NCI-H1436 treated with DMSO at 0.1 percent for 48 hours (cell line): ENCODE measurements around the gene USF2.

ENCODE experiments used
- DNase-seq: peaks from one replicate; lab custom pipeline; 2025; lab: John Stamatoyannopoulos, UW

Gene USF2

DNA sequence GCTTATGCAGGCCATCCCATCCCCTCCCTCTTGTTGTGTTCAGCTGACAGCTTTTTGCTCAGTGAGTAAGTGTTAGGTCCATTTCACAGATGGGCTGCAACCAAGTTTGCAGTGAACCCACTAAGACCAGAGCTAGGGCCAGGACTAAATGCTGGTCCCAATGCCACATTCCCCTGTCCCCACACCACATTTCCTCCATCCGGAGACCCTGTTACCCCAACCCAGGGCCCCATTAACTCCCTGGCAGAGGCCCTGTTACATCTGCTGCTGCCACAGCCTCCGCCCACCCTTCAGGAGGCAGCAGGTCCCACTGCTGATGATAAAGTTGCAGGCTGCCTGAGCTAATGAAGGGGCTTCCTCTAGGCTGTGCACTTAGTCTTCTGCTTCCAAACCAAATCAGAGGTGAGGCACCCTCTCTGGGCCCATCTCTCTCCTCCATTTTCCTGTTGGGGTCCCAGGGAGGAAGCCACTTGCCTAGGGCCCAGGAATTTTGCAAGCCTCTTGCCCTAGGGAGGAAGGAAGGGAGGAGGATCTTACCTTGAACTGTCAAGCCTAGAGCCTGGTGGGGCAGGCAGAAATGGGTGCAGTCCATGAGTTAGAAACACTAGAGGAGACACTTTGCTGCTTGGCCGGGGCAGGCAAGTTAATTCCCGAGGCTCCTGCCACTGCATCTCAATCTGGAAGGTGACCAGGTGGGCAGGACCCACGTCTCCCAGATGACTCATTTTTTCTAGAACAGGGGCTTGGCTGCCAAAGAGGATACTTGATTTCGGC is 3.4 kb upstream of the USF2 start:
- DNase-seq = no peak

DNA sequence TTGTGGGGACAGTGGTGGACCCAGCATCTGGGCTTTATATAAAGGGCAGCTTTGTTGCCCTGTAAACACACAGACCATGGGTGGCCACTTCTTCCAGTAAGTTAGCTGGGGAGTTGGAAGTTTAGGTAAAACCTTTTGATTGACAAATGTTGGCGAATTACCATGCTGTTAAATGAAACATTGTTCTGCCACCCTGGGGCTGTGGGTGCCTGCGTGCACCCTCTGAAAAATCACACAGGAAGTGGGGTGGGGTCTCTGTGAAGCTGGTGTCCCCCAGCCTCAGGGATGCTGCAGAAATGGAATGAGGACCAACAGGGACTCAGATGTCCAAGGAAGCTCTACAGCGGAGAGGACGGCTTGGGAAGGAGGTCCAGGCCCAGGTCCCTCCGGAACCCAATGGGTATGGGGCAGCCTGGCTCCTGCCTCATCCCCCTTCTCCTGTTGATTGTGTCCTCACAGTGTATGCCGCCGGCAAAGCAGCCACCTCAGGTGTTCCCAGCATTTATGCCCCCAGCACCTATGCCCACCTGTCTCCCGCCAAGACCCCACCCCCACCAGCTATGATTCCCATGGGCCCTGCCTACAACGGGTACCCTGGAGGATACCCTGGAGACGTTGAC is 2.8 kb upstream of the USF2 start:
- no peak for DNase-seq

DNA sequence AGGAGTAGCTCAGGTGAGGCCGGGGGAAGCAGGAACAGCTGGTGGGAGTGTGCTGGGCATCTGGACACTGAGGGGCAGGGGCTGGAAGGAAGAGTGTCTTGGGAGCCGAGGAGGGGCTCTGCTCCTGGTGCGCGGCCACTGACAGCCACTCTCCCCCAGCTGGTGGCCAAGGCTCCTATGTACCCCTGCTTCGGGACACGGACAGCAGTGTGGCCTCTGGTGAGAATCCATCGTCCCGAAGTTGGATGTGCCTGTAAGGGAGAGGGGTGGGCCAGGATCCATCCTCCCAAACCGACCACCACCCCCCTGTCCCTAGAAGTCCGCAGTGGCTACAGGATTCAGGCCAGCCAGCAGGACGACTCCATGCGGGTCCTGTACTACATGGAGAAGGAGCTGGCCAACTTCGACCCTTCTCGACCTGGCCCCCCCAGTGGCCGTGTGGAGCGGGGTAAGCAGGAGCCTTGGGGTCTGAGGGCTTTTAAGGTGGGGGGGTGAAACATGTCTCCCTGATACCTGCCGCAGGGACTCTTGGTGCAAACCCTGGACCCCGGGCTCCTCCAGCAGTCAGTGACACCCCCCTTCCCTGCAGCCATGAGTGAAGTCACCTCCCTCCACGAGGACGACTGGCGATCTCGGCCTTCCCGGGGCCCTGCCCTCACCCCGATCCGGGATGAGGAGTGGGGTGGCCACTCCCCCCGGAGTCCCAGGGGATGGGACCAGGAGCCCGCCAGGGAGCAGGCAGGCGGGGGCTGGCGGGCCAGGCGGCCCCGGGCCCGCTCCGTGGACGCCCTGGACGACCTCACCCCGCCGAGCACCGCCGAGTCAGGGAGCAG is 2.0 kb upstream of the USF2 start:
- no peak for DNase-seq

DNA sequence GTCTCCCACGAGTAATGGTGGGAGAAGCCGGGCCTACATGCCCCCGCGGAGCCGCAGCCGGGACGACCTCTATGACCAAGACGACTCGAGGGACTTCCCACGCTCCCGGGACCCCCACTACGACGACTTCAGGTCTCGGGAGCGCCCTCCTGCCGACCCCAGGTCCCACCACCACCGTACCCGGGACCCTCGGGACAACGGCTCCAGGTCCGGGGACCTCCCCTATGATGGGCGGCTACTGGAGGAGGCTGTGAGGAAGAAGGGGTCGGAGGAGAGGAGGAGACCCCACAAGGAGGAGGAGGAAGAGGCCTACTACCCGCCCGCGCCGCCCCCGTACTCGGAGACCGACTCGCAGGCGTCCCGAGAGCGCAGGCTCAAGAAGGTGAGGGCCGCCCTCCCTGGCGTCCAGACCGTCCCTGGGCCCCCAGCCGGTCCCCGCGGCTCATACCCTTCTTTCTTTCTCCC is 1.4 kb upstream of the USF2 start:
- DNase-seq = no peak

DNA sequence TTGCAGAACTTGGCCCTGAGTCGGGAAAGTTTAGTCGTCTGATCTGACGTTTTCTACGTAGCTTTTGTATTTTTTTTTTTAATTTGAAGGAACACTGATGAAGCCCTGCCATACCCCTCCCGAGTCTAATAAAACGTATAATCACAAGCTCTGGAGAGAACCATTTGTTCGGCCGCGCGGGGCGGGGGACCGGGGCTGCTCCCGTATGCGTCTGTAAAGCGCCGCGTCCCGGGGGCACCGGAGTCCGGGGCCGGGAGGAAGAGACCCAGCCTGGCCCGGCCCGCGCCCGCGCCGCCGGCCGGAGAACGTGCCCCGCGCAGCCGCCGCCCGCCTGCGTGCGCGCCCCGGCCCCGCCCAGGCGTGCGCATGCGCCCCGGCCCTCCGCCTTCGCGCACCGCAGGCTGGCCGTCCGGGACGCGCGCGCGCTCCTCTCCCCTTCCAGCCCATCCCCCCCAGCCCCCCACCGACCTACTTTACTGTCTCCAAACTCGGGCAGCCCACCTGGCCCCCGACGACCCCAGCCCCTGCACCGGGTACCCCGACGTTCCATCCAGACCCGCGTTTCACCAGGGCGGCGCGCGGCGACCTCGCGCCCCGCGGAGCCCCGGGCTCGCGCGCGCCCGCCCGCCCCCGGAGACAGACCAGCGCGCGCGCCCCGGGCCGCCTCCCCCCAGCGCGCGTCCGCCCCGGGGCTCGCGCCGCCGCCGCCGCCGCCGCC is 785 bp upstream of the USF2 start:
- no peak for DNase-seq

DNA sequence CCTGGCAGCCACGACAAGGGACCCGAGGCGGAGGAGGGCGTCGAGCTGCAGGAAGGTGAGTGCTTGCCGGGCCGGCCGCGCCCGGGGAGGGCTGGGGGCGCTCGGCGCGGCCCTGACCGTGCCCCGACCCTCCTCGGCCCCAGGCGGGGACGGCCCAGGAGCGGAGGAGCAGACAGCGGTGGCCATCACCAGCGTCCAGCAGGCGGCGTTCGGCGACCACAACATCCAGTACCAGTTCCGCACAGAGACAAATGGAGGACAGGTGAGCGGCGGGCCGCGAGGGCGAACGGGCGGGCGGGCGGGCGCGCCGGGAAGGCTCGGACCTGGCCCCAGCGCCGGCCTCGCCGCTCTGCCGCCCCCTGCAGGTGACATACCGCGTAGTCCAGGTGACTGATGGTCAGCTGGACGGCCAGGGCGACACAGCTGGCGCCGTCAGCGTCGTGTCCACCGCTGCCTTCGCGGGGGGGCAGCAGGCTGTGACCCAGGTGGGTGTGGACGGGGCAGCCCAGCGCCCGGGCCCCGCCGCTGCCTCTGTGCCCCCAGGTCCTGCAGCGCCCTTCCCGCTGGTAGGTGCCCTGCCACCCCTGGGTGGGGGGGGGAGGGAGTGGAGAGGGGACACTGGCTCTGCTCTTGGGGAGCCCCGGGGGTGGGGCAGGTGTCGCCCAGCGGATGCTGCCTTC is 816 bp downstream of the USF2 start:
- DNase-seq = no peak

DNA sequence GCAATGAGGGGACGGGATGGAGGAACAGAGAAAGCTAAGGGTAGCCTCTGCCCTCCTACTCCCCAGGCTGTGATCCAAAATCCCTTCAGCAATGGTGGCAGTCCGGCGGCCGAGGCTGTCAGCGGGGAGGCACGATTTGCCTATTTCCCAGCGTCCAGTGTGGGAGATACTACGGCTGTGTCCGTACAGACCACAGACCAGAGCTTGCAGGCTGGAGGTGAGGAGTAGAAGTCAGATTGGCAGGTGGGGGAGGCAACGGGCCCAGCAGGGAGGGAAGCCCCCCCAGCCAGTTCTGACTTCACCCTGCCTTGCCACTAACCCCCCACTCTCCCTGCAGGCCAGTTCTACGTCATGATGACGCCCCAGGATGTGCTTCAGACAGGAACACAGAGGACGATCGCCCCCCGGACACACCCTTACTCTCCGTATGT is 1.6 kb downstream of the USF2 start:
- no peak for DNase-seq

DNA sequence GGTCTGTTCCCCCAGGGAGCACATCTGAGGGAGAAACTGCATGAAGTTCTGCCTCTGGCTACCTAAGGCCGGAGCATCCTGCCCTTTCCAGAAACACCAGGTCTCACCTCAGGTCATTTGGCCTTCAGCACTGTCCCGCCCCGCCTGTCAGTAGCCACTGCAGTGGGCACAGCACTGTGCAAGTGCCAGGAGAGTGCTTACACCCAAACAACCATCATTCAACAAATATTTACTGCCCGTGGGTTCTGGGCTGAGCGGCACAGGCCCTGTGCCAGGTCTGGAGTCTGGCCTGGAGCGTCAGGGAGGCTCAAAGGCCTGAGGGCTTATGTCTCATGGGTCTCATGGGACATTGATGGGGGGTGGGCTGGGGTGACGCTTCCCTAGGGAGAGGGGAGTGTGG is 2.8 kb downstream of the USF2 start:
- DNase-seq = no peak

DNA sequence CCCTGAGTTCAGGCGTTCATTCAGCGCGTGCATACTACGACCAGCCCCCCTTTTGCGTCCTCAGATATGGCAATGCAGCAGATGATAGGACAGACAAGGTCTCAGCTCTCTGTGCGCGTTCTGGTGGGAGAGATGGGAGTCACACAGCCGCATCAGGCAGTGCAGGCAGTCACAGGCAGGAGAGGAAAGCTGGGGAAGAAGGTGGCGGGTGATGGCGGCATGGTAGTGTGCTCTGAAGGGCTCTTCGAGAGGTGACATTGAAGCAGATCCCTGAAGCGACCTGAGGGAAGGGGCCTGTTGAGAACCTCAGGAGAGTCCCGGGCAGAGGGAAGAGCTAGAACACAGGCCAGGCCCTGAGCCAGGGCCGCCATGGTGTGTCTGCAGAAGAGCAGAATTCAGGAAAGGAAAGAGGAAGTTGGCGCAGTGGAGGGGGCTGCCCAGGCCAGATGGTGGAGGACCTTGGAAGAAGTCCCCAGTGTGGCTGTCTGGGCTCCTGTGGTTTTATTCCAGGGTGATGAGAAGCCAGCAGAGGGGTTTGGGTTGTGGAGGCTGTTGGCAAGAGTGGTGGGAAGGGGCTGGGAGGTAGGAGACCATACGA is 3.5 kb downstream of the USF2 start:
- DNase-seq = no peak

DNA sequence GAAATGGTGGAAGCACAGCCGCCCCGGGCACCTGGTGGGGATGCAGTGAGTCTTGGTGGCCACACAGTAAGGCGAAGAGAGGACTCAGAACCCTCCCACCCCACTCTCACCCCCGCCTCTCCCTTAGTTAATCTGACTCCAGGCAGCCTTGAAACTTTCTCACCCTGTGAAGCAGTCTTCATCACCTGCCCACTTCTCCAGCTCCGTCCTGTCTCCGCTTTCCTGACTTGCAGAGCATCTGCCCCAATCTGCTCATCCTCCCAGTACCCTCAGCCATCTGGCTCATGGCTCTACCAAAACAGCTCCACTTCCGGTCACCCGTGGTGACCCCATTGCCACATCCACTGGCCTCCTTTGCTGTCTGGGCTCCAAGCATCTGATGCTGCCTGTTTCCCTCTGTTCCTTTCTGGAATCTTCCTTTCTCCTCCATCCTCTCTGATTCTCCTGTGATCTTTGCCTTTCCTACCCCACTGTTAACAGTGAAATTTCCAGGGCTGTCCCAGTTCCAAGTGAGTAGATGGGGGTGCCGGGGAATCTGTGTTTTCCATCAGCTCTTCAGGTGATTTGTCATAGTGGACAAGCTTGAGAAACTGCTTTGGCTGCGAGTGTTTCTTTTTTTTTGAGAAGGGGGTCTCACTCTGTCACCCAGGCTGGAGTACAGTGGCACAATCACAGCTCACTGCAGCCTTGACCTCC is 4.3 kb downstream of the USF2 start:
- DNase-seq = no peak

DNA sequence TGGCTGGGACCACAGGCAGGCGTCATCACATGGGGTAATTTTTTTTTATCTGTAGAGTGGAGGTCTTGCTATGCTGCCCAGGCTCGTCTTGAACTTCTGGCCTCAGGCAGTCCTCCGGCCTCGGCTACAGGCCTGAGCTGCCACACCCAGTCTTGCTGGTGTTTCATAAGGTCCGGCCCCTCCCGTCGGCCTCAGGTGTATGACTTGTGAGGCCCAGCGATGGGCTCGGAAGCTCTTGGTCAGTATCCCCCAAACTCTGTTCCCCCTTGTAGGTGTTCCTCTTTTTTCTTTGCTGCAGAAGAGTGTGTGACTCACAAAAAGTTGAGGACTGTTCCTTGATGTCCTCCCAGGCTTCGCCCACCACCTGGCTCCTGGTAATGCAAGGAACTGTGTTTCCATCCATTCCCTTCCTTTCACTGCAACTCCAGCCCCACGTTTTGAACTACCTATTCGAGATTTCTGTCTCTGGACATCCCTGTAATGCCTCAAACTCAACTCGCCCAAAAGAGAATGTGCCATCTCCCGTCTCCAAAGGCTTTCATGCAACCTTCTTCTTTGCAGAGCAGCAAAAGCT is 5.0 kb downstream of the USF2 start:
- no peak for DNase-seq

DNA sequence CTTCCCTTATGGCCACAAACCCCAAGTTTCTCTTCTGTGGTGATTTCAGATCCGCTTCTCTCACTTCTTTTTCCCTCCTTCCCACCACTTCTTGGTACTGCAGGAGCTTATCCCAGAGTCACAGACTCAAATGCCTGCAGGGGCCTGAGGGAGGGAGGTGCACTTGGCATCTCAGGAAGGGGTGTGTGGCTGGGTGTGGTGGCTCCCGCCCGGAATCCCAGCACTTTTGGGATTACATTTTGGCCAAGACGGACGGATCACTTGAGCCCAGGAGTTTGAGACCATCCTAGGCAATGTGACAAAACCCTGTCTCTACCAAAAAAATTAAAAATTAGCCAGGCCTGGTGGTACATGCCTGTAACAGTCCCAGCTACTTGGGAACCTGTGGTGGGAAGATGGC is 5.6 kb downstream of the USF2 start:
- DNase-seq = no peak

DNA sequence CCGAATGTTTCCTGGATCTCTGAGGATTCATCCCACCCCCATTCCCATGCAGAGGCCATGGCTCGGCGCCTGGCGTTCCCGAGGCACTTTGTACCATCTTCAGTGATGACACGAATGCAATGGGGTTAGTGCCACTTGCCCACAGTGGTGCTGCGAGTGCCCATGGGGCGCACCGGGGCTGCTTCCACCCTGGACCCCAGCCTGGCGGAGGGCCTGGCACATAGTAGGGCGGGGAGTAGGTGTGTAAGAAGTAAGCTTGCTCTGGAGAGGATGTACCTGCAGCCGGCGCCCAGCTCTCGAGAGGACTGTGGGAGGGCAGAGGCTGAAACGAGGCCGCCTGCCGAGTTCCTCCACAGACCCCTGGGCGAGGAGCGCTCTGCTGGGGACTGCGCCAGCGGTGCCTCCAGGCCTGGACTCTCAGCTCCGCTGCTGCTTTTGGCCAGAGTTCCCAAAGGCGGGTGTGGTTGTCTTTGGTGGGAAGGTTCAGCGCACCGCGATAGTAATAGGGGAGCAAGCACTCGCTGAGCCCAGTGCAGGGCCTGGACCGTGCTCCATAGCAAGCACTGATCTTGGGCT is 8.0 kb downstream of the USF2 start:
- DNase-seq = no peak

DNA sequence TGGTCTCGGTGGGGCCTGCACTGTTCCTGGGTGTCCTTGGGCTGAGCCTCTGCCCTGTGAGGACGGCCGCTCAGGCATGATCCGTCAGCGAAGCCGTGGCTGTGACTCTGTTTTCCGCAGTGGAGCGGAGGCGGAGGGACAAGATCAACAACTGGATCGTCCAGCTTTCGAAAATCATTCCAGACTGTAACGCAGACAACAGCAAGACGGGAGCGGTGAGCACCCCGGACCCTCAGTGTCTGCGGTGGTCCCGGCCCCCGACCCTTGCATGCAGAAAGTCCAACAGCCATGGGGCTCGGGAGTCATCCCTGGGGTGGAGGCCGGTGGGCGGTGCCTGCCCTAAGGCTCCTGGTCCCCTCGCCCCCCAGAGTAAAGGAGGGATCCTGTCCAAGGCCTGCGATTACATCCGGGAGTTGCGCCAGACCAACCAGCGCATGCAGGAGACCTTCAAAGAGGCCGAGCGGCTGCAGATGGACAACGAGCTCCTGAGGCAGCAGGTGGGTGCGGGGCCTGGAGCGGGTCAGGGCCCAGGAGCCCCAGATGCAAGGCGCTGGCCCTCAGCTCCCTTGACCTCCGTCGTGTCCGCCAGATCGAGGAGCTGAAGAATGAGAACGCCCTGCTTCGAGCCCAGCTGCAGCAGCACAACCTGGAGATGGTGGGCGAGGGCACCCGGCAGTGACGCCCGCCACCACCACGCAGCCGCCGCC is 10.0 kb downstream of the USF2 start:
- no peak for DNase-seq

DNA sequence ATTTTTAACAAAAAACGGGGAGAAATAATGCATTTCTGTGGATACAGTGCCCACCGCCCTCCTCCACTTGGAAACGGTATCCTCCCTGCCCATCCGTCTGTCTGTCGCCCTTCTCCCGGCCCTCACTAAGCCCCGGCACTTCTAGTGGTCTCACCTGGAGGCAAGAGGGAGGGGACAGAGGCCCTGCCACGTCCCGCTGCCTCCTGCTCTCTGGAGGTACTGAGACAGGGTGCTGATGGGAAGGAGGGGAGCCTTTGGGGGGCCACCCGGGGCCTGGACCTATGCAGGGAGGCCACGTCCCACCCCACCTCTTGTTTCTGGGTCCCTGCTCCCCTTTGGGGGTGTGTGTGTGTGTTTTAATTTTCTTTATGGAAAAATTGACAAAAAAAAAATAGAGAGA is 10.6 kb downstream of the USF2 start:
- no peak for DNase-seq

DNA sequence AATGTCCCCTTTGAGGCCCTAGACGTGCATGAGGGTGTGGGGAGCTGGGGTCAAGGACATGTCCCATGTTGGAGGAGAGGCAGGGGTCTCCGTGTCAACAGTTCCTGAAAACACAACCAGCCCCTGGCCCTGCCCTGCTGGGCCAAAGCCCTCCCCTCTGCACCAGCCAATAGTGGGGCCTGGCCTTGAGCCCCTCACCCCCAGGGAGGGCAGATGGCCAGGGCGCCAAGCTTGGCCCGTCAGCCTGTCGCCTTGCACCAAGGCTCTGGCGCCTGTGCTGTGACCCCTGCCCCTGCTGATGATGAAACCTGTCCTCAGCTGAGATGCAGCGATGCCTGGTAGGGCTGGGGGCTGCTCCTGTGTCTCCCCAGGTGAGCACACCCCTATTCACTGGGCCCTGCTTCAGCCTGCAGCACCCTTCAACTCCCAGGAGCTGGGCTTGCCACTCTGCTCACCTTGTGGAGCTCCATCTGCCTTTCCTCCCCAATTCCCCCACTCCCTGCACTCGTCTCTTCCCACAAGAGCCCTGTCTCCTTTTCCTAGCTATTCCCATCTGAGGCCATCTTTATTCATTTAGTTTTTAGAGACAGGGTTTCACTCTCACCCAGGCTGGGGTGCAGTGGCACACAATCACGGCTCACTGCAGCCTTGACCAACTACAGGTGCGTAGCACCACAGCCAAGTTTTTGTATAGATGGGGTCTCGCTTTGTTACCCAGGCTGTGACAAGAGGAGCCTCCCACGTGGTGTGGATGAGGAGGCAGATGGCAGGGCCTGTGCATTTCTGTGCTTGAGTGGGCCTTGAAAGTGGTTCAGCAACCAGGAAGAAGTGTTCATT is 11.4 kb downstream of the USF2 start:
- no peak for DNase-seq

DNA sequence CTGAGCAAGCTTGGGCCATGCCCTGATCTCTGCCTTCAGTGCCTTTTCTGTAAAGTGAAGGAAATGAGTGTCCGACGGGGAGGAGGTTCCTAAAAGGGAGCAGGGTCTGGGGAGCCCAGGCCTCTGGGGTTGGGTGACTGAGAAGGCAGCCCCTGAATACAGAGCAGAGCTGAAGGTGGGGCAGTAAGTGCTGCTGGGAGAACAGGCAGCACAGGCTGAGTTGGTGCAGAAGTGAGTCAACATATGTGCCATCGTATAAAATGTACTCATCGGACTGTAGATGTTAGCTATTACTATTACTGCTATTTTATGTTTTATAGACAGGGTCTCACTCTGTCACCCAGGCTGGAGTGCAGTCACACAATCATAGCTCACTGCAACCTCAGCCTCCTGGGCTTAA is 12.5 kb downstream of the USF2 start:
- DNase-seq = no peak
